PC-3 (cell line): Measurements from ENCODE around the gene NUPR2. TPM values are rescaled to one million over a fixed set of nuclear protein-coding genes. Genes with fewer than 3 reads are reported as not detected.
"Not testable (repeated sequence)": the region's sequence is repeated elsewhere in the genome, so short reads cannot be mapped to it uniquely, and the experiment has no call there.

Source experiments
- ATAC-seq: fragments of 200-7000 bp; cut with Tn5 transposase; 2 replicates; pipeline ENCODE4 v1.9.1; 2020; ENCODE audit warnings: mild to moderate bottlenecking, moderate library complexity
- BruUV-seq: library from RNA; stranded (reverse); fragments of 400-500 nt; replicated peaks from 2 replicates; lab custom pipeline; 2021; lab: Mats Ljungman, UMichigan
- CTCF ChIA-PET: fragments of 300-600 bp; sonication (Branson Sonifier 250); formaldehyde crosslinking; loops from one replicate; lab custom pipeline; 2022; ENCODE audit warnings: antibody characterized with exemption; lab: Charles Lee
- POLR2A ChIA-PET: fragments of 300-600 bp; sonication (Branson Sonifier 250); formaldehyde crosslinking; loops from one replicate; lab custom pipeline; 2022; ENCODE audit warnings: antibody characterized with exemption; ENCODE audit not compliant: unreplicated experiment; lab: Charles Lee
- DNase-seq: peaks from one replicate; pipeline ENCODE4 v3.0.0-alpha.2; 2015
- H2AFZ ChIP-seq: fragments of 300-600 bp; sonication (generic); 2 replicates; pipeline ENCODE4 v1.6.0; 2016; ENCODE audit warnings: antibody characterized with exemption, low read length
- H3F3A ChIP-seq: fragments of 300-600 bp; sonication (generic); one replicate; pipeline ENCODE4 v1.6.0; 2017; ENCODE audit warnings: antibody characterized with exemption, low read length, control low read depth, mild to moderate bottlenecking; ENCODE audit not compliant: unreplicated experiment
- H3K27ac ChIP-seq: fragments of 300-600 bp; sonication (generic); 2 replicates; pipeline ENCODE4 v1.5.1; 2016; ENCODE audit warnings: mild to moderate bottlenecking, low read length
- H3K27me3 ChIP-seq: fragments of 300-600 bp; sonication (generic); 2 replicates; pipeline ENCODE4 v1.6.1; 2016; ENCODE audit warnings: low read length, mixed read lengths
- H3K36me3 ChIP-seq: fragments of 300-600 bp; sonication (generic); 2 replicates; pipeline ENCODE4 v1.6.1; 2016; ENCODE audit warnings: low read depth, mixed run types, low read length, mixed read lengths
- H3K4me1 ChIP-seq: fragments of 300-600 bp; sonication (generic); 2 replicates; pipeline ENCODE4 v1.5.1; 2016; ENCODE audit warnings: low read length; ENCODE audit not compliant: insufficient read depth
- H3K4me2 ChIP-seq: fragments of 300-600 bp; sonication (generic); 2 replicates; pipeline ENCODE4 v1.6.0; 2016; ENCODE audit warnings: low read length
- H3K4me3 ChIP-seq: fragments of 300-600 bp; sonication (generic); 2 replicates; pipeline ENCODE4 v1.5.1; 2016; ENCODE audit warnings: mild to moderate bottlenecking, low read length, mixed read lengths
- H3K79me2 ChIP-seq: fragments of 300-600 bp; sonication (generic); 2 replicates; pipeline ENCODE4 v1.6.1; 2017; ENCODE audit warnings: low read length, mixed read lengths
- H3K9ac ChIP-seq: fragments of 300-600 bp; sonication (generic); 2 replicates; pipeline ENCODE4 v1.6.0; 2016; ENCODE audit warnings: mild to moderate bottlenecking, low read length
- H3K9me2 ChIP-seq: fragments of 300-600 bp; sonication (generic); replicated peaks from 2 replicates; pipeline ENCODE4 v1.6.1; 2016; ENCODE audit warnings: mixed run types, low read length, mixed read lengths
- H3K9me3 ChIP-seq: fragments of 300-600 bp; sonication (generic); 2 replicates; pipeline ENCODE4 v1.6.1; 2016; ENCODE audit warnings: low read length, mixed read lengths
- H4K20me1 ChIP-seq: fragments of 300-600 bp; sonication (generic); 2 replicates; pipeline ENCODE4 v1.6.1; 2016; ENCODE audit warnings: low read length, mixed read lengths
- CTCF ChIP-seq: fragments of 300-600 bp; sonication (generic); conservative IDR thresholded peaks from 2 replicates; pipeline ENCODE4 v1.5.1; 2017; ENCODE audit warnings: antibody characterized with exemption, low read depth, mild to moderate bottlenecking, low read length
- EZH2 ChIP-seq: fragments of 300-600 bp; sonication (generic); IDR thresholded peaks from one replicate; pipeline ENCODE4 v1.6.1; 2017; ENCODE audit warnings: antibody characterized with exemption, mild to moderate bottlenecking, low read length; ENCODE audit not compliant: unreplicated experiment
- EZH2phosphoT487 ChIP-seq: fragments of 300-600 bp; sonication (generic); IDR thresholded peaks from 2 replicates; pipeline ENCODE4 v1.6.1; 2018; ENCODE audit warnings: mild to moderate bottlenecking, antibody characterized with exemption, low read length, borderline replicate concordance
- intact Hi-C: fragments of 100-400 bp; cut with micrococcal nuclease; formaldehyde crosslinking; loops from 2 replicates; pipeline ENCODE4 v1.9.0; 2023
- total RNA-seq: library from RNA; depleted of rRNA; stranded (reverse); fragments of >200 nt; gene quantifications from 2 replicates; pipeline ENCODE4 v1.2.3, GENCODE V29; 2014

NUPR2 gene
- total RNA-seq, 1 experiment from 2014 or later = not detected

DNA sequence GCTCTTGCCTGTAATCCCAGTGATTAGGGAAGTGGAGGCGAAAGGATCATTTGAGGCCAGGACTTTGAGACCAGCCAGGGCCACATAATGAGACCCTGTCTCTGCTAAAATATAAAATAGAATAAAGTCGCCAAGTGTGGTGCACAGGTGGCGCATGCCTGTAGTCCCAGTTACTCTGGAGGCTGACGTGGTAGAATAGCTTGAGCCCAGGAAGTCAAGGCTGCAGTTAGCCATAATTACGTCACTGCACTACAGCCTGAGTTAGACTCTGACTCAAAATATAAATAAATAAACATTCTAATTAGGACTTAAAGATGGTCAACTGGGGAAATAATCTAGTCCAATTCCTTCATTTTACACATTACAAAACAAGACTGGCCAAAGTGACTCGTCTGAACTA, 10.7 kb downstream of the NUPR2 start:
- BruUV-seq = no TSS peak

GRCh38 chr7:56104138-56104537, 12.1 kb downstream of the NUPR2 start:
- H3K27ac ChIP-seq, POLR2A ChIA-PET, ATAC-seq, intact Hi-C loops, BruUV-seq, H3K27me3 ChIP-seq, DNase-seq, H3K4me2 ChIP-seq, H3K4me1 ChIP-seq, H2AFZ ChIP-seq, H3F3A ChIP-seq, H3K9ac ChIP-seq, CTCF ChIA-PET, H3K4me3 ChIP-seq, H3K9me3 ChIP-seq, H3K9me2 ChIP-seq: not testable (repeated sequence)
- Histone ChIP-seq H3K79me2 (peaks cover 35% of the 10 kb centered on the region), H4K20me1 (peaks cover 20% of the 10 kb centered on the region), H3K36me3 (peaks cover 46% of the 10 kb centered on the region)

More for the DNA sequence above, 10.7 kb downstream of the NUPR2 start:
- CTCF ChIA-PET = interaction anchor here (0.7 kb wide), 1 partner anchor 12 kb away, joined by 4 read pairs; no protein-coding TSS in a partner anchor
- no peaks in the 10 kb centered on the region for H3F3A ChIP-seq
- peaks cover 35% of the 10 kb centered on the region for H3K36me3 ChIP-seq
- intact Hi-C loops = no loop called here
- H3K27me3 ChIP-seq = no peaks in the 10 kb centered on the region
- H3K9me3 ChIP-seq = no peaks in the 10 kb centered on the region
- H2AFZ ChIP-seq = peak overlapping the region; percentile 80; the same call in 1 of the 2 replicates
- peaks cover 35% of the 10 kb centered on the region for H3K79me2 ChIP-seq
- TF ChIP-seq CTCF (no peak), EZH2phosphoT487 (no peak), EZH2 (no peak)
- H3K9me2 ChIP-seq = no peaks in the 10 kb centered on the region
- peaks cover 20% of the 10 kb centered on the region for H4K20me1 ChIP-seq
- DNase-seq = peak; percentile 49
- peak overlapping the region; percentile 97 for H3K4me3 ChIP-seq
- peaks cover 6% of the 10 kb centered on the region; the same call in 1 of the 2 replicates for H3K4me1 ChIP-seq
- H3K4me2 ChIP-seq = peak overlapping the region; percentile 93
- ATAC-seq = peak; percentile 39
- H3K27ac ChIP-seq = peak overlapping the region; percentile 70
- POLR2A ChIA-PET = no interaction called here
- peak overlapping the region; percentile 99 for H3K9ac ChIP-seq

GRCh38 chr7:56099653-56100052, 16.6 kb downstream of the NUPR2 start:
- H4K20me1 ChIP-seq = 0 out of 2 replicates have a peak, but pooled peaks cover 14% of the 10 kb centered on the region
- ATAC-seq (no peak; the same call in 1 of the 2 replicates), DNase-seq (no peak)
- no peaks in the 10 kb centered on the region for H3F3A ChIP-seq
- no peak overlapping the region for H3K4me2 ChIP-seq
- no peak for TF ChIP-seq EZH2phosphoT487
- no peak for TF ChIP-seq CTCF
- TF ChIP-seq EZH2 = no peak
- no peak overlapping the region for H3K9ac ChIP-seq
- POLR2A ChIA-PET = no interaction called here
- H2AFZ ChIP-seq = no peak overlapping the region
- no peaks in the 10 kb centered on the region for H3K9me3 ChIP-seq
- CTCF ChIA-PET = no interaction called here
- peaks cover 18% of the 10 kb centered on the region for H3K79me2 ChIP-seq
- H3K4me1 ChIP-seq = no peaks in the 10 kb centered on the region
- intact Hi-C loops = no loop called here
- BruUV-seq = no TSS peak
- no peak overlapping the region for H3K4me3 ChIP-seq
- no peak overlapping the region for H3K27ac ChIP-seq
- H3K36me3 ChIP-seq = peaks cover 46% of the 10 kb centered on the region
- H3K27me3 ChIP-seq = no peaks in the 10 kb centered on the region
- no peaks in the 10 kb centered on the region for H3K9me2 ChIP-seq

DNA sequence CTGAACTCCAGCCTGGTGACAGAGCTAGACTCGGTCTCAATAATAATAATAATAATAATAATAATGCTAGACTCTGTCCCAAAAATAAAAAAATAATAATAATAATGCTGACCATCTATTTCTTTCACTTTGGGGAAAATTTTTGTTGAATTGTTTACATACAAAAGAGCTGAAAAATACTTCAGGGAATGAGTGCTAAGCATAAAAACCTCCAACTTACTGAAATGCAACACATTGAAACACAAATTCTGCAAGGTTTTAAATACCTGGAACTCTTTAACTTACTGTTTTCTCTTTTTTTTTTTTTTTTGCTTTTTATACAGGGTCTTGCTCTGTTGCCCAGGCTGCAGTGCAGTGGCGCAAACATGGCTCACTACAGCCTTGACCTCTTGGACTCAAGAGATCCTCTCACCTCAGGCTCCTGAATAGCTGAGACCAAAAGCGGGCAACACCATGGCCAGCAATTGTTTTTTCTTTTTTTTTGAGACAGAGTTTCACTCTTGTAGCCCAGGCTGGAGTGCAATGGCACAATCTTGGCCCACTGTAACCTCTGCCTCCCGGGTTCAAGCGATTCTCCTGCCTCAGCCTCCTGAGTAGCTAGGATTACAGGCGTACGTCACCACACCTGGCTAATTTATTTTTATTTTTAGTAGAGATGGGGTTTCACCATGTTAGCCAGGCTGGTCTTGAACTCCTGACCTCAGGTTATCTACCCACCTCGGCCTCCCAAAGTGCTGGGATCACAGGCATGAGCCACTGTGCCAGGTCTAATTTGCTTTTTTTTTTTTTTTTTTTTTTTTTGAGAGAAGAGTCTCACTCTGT, 17.8 kb downstream of the NUPR2 start:
- BruUV-seq, H3K79me2 ChIP-seq, H3K9me2 ChIP-seq, H3K4me1 ChIP-seq, H3K4me3 ChIP-seq, H3K27ac ChIP-seq, H3F3A ChIP-seq, H4K20me1 ChIP-seq, DNase-seq, H3K9ac ChIP-seq, H3K4me2 ChIP-seq, POLR2A ChIA-PET, H3K27me3 ChIP-seq, intact Hi-C loops, H3K9me3 ChIP-seq, H2AFZ ChIP-seq, ATAC-seq: not testable (repeated sequence)
- CTCF ChIA-PET = interaction anchor here (0.7 kb wide), 1 partner anchor 129 kb away, joined by 3 read pairs; no protein-coding TSS in a partner anchor
- peaks cover 37% of the 10 kb centered on the region for H3K36me3 ChIP-seq
